A673 (cell line): Measurements from ENCODE around the gene MTX1. TPM values are rescaled to one million over a fixed set of nuclear protein-coding genes. Genes with fewer than 3 reads are reported as not detected.

ENCODE experiments used
- BruUV-seq: library from RNA; stranded (reverse); fragments of 400-500 nt; replicated peaks from 2 replicates; lab custom pipeline; 2021; lab: Mats Ljungman, UMichigan
- CTCF ChIA-PET: fragments of 300-600 bp; sonication (Branson Sonifier 250); formaldehyde crosslinking; loops from one replicate; lab custom pipeline; 2022; ENCODE audit warnings: antibody characterized with exemption; lab: Charles Lee
- POLR2A ChIA-PET: fragments of 300-600 bp; sonication (Branson Sonifier 250); formaldehyde crosslinking; loops from one replicate; lab custom pipeline; 2022; ENCODE audit warnings: antibody characterized with exemption; ENCODE audit not compliant: low non-redundant PET; lab: Charles Lee
- DNase-seq: peaks from one replicate; pipeline ENCODE4 v3.0.0-alpha.2; 2015; ENCODE audit warnings: low spot score
- H3K27ac ChIP-seq: fragments of 200-600 bp; sonication (generic); 2 replicates; pipeline ENCODE4 v1.5.1; 2016; ENCODE audit warnings: mixed run types, low read depth, mild to moderate bottlenecking, mixed read lengths, antibody characterized with exemption, low read length; ENCODE audit not compliant: poor library complexity, severe bottlenecking
- H3K27me3 ChIP-seq: fragments of 200-600 bp; sonication (generic); replicated peaks from 2 replicates; pipeline ENCODE4 v1.6.1; 2017; ENCODE audit warnings: mixed run types, low read depth, mild to moderate bottlenecking, mixed read lengths, antibody characterized with exemption, low read length; ENCODE audit not compliant: insufficient read depth, poor library complexity
- H3K36me3 ChIP-seq: fragments of 200-600 bp; sonication (generic); 2 replicates; pipeline ENCODE4 v1.6.1; 2016; ENCODE audit warnings: mixed run types, mild to moderate bottlenecking, mixed read lengths, antibody characterized with exemption, low read length; ENCODE audit not compliant: insufficient read depth, poor library complexity, severe bottlenecking
- H3K4me1 ChIP-seq: fragments of 200-600 bp; sonication (generic); 2 replicates; pipeline ENCODE4 v1.6.1; 2017; ENCODE audit warnings: mixed run types, mild to moderate bottlenecking, mixed read lengths, antibody characterized with exemption, low read length; ENCODE audit not compliant: insufficient read depth, poor library complexity, severe bottlenecking
- H3K4me3 ChIP-seq: fragments of 200-600 bp; sonication (generic); 2 replicates; pipeline ENCODE4 v1.5.1; 2016; ENCODE audit warnings: low read depth, mixed run types, mild to moderate bottlenecking, mixed read lengths, low read length; ENCODE audit not compliant: poor library complexity, severe bottlenecking
- H3K9me3 ChIP-seq: fragments of 200-600 bp; sonication (generic); 2 replicates; pipeline ENCODE4 v1.6.1; 2016; ENCODE audit warnings: mixed run types, low read depth, mild to moderate bottlenecking, mixed read lengths, antibody characterized with exemption, low read length; ENCODE audit not compliant: poor library complexity, severe bottlenecking
- EZH2 ChIP-seq: fragments of 200-600 bp; sonication (generic); IDR thresholded peaks from 2 replicates; pipeline ENCODE4 v1.6.1; 2017; ENCODE audit warnings: borderline replicate concordance, low read depth, mild to moderate bottlenecking, mixed read lengths, antibody characterized with exemption, low read length; ENCODE audit not compliant: poor library complexity, severe bottlenecking
- intact Hi-C: fragments of 100-400 bp; cut with micrococcal nuclease; formaldehyde crosslinking; loops from one replicate; pipeline ENCODE4 v1.10.0; 2022; ENCODE audit not compliant: unreplicated experiment
- total RNA-seq: library from RNA; stranded (reverse); gene quantifications from 2 replicates; pipeline ENCODE4 v1.2.3, GENCODE V29; 2021
- TF ChIP-seq, protein P1 (sequence below): fragments of 300-800, 200-600 bp; sonication (generic); conservative IDR thresholded peaks from 2 replicates; pipeline ENCODE4 v1.5.1; 2017; ENCODE audit warnings: low read depth, mild to moderate bottlenecking, antibody characterized with exemption, low read length, moderate library complexity, mixed read lengths

The MTX1 gene
- total RNA-seq, 1 experiment from 2014 or later, result 65.2 TPM

DNA sequence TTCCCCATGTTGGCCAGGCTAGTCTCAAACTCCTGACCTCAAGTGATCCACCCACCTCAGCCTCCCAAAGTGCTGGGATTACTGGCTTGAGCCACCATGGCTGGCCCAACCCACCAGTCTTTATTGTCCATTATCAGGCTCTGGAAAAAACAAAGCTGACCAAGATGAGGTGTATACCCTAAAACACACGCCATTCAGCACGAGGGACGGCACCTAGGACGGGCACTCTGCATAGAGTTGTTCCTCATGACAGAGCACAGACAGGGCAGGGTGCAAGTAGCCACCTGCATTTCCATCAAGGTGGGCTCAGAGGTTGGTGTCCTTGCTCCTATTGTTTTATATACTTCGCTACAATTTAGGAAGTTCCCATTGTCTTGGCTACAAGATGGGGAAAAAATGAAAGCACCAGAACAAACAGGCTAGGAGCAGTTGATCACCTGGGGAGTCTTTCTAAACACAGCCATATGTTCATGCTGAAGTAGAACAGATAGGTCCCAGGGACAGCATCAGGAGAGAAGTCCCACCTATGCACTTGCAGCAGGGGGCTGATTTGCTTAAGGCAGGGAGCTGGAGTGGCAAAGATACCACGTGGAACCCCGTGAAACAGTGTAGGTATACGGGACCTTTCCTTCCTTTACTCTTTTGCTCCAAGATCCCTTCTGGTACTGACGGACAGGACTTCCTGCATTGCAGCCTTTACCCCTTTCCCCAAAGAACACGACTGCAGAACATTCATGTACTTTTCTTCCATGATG is 39.9 kb upstream of the MTX1 start:
- ChIA-PET POLR2A (no interaction called here), CTCF (interaction anchor here (0.5 to 5.3 kb wide), 6 partner anchors 53 to 400 kb away, joined by 3 to 89 read pairs (median 10); no protein-coding TSS in a partner anchor)
- BruUV-seq, result no TSS peak
- H3K36me3 ChIP-seq, result peaks cover 7% of the 10 kb centered on the region
- TF ChIP-seq EZH2, result no peak
- TF ChIP-seq, protein P1, sequence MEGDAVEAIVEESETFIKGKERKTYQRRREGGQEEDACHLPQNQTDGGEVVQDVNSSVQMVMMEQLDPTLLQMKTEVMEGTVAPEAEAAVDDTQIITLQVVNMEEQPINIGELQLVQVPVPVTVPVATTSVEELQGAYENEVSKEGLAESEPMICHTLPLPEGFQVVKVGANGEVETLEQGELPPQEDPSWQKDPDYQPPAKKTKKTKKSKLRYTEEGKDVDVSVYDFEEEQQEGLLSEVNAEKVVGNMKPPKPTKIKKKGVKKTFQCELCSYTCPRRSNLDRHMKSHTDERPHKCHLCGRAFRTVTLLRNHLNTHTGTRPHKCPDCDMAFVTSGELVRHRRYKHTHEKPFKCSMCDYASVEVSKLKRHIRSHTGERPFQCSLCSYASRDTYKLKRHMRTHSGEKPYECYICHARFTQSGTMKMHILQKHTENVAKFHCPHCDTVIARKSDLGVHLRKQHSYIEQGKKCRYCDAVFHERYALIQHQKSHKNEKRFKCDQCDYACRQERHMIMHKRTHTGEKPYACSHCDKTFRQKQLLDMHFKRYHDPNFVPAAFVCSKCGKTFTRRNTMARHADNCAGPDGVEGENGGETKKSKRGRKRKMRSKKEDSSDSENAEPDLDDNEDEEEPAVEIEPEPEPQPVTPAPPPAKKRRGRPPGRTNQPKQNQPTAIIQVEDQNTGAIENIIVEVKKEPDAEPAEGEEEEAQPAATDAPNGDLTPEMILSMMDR, result no peak
- H3K4me1 ChIP-seq, result peaks cover 14% of the 10 kb centered on the region
- H3K27me3 ChIP-seq, result no peaks in the 10 kb centered on the region
- H3K4me3 ChIP-seq, result no peak overlapping the region
- H3K9me3 ChIP-seq, result no peaks in the 10 kb centered on the region
- no peak overlapping the region for H3K27ac ChIP-seq
- no peak for DNase-seq
- intact Hi-C loops, result loop anchor here (1.0 kb wide), 1 partner anchor 77 kb away; no protein-coding TSS in a partner anchor

DNA sequence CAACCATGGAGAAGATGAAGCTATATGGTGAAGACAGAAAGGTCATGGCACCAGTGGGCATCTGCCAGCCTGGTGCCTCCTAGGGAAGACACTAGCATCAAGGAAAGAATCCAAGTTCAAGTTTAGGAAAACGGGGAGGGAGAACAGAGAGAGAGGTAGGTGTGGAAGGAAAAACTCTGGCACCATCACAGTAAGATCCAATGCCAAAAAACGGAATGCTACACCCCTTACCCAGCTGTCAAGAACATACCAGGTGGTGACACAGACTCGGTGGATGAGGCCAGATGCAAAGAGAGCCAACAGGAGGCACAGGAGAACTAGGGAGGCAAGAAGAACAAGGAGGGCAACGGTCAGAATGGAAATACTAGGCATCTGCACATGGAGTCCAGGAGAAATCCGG is 39.0 kb upstream of the MTX1 start:
- BruUV-seq, result no TSS peak
- Histone ChIP-seq H3K9me3 (no peaks in the 10 kb centered on the region), H3K27me3 (no peaks in the 10 kb centered on the region), H3K4me3 (no peak overlapping the region), H3K4me1 (peaks cover 24% of the 10 kb centered on the region), H3K36me3 (peaks cover 7% of the 10 kb centered on the region), H3K27ac (no peak overlapping the region)
- intact Hi-C loops, result no loop called here
- ChIA-PET CTCF (interaction anchor here (5.3 kb wide), 1 partner anchor 79 kb away, joined by 89 read pairs; no protein-coding TSS in a partner anchor), POLR2A (no interaction called here)
- DNase-seq, result no peak
- TF ChIP-seq, protein P1, result no peak
- no peak for TF ChIP-seq EZH2

DNA sequence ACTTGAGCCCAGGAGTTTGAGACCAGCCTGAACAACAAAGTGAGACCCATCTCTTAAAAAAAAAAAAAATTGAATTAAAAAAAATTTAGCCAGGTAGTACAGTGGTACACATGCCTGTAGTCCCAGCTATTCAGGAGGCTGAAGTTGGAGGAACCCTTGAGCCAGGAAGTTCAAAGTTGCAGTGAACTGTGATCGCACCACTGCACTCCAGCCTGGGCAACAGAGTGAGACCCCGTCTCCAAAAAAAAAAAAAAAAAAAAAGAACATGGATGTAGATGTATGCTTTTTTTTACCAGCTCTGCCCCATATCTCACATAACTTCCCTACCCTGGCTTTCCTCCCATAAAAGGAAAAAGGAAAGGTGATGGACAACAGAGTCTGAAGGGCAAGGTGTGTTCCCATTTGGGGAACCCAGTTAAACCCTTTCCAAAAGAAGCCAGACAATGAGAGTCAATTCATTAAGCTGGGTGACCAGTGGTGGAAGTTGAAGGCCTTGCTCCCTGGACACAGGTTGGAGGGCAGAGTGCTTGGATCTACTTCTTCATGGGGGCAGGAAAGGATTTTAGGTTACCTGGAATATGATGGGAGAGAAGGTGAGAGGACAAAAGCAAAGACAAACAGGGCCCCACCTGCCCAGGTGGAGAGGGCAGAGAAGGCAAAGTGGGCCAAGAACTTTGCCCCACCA is 38.3 kb upstream of the MTX1 start:
- TSS peak; percentile 9 for BruUV-seq
- Histone ChIP-seq H3K27ac (no peak overlapping the region), H3K9me3 (no peaks in the 10 kb centered on the region), H3K36me3 (peaks cover 7% of the 10 kb centered on the region), H3K4me3 (no peak overlapping the region), H3K27me3 (no peaks in the 10 kb centered on the region), H3K4me1 (peaks cover 29% of the 10 kb centered on the region)
- POLR2A ChIA-PET, result interaction anchor here (0.7 kb wide), 1 partner anchor 538 kb away, joined by 5 read pairs; no protein-coding TSS in a partner anchor
- no peak for TF ChIP-seq EZH2
- TF ChIP-seq, protein P1, result no peak
- no peak for DNase-seq
- intact Hi-C loops, result loop anchor here (10.0 kb wide), 2 partner anchors 155 to 425 kb away; partner anchors contain the start of gene RUSC1
- CTCF ChIA-PET, result interaction anchor here (0.5 to 5.3 kb wide), 2 partner anchors 24 to 80 kb away, joined by 15 to 89 read pairs; no protein-coding TSS in a partner anchor
